ENCODE data around the gene ERVW-1. TPM values are rescaled to one million over a fixed set of nuclear protein-coding genes. Genes with fewer than 3 reads are reported as not detected.
A peak's percentile ranks its signal among the peaks of the same experiment; 100 is the strongest.
"Not testable (repeated sequence)": the region's sequence is repeated elsewhere in the genome, so short reads cannot be mapped to it uniquely, and the experiment has no call there.

ERVW-1 gene, protein sequence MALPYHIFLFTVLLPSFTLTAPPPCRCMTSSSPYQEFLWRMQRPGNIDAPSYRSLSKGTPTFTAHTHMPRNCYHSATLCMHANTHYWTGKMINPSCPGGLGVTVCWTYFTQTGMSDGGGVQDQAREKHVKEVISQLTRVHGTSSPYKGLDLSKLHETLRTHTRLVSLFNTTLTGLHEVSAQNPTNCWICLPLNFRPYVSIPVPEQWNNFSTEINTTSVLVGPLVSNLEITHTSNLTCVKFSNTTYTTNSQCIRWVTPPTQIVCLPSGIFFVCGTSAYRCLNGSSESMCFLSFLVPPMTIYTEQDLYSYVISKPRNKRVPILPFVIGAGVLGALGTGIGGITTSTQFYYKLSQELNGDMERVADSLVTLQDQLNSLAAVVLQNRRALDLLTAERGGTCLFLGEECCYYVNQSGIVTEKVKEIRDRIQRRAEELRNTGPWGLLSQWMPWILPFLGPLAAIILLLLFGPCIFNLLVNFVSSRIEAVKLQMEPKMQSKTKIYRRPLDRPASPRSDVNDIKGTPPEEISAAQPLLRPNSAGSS
- total RNA-seq (2014; rRNA removed) (not detected in 2 replicates), Bru-seq, nascent RNA (percentile 11 among the genes with signal in this experiment), BruChase-seq, experiment 1, labeled RNA remaining after a 6-hour chase (percentile 7 among the genes with signal in this experiment), BruChase-seq, experiment 2, labeled RNA remaining after a 2-hour chase (percentile 19 among the genes with signal in this experiment)
- long read RNA-seq: 0 reads

DNA sequence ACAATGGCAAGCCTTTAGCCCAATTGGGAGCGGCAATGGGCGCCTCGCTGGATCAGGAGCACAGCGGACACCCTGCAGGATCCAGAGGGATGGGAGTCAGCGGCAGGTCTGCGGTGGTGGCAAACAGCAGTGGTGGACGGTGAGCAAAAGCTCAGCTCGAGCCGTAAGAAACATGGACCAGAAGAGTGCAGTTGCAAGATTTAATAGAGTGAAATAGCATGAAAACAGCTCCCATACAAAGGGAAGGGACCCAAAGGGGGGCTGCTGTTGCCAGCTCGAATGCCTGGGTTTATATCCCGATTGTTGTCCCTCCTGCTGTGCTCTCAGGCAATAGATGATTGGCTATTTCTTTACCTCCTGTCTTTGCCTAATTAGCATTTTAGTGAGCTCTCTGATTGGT, at the start of gene ERVW-1:
Gene ERVW-1, minus strand, starts transcription at position 266 of the 400 bp plus-strand sequence. CDS start 7,565 bp downstream, outside the sequence.
- H3K4me1 ChIP-seq (ENCODE audit: insufficient read depth, low read length); H3K9me3 ChIP-seq (ENCODE audit: low read length); intact Hi-C loops (cut with micrococcal nuclease); H3K27ac ChIP-seq (ENCODE audit: low read length); POLR2A ChIA-PET (ENCODE audit: unreplicated experiment); DNase-seq; H3K4me3 ChIP-seq (ENCODE audit: low read length); H3F3A ChIP-seq (ENCODE audit: low read length, unreplicated experiment); H3K27me3 ChIP-seq (ENCODE audit: low read length); H3K4me2 ChIP-seq (ENCODE audit: low read length); H3K9me2 ChIP-seq (replicated peaks; ENCODE audit: low read length); ATAC-seq; CTCF ChIA-PET; H3K36me3 ChIP-seq (ENCODE audit: low read depth, low read length); H4K20me1 ChIP-seq (ENCODE audit: low read length); H3K79me2 ChIP-seq (ENCODE audit: low read length); H3K9ac ChIP-seq (ENCODE audit: low read length); H2AFZ ChIP-seq (ENCODE audit: low read length); BruUV-seq (replicated peaks): not testable (repeated sequence)

DNA sequence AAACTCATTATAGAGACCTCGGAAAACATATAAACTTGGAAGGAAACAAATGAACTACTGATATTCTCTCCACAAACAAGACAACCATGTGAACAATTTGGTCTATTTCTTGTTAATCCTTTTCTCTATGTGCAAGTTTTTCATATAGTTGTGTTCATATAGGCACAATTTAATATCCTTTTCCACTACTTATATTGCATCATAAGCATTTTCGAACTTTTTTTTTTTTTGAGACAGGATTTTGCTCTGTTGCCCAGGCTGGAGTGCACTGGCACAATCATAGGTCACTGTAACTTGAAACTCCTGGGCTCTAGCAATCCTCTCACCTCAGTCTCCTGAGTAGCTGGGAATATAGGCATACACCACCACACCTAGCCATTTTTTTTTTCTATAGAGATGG, 45.4 kb upstream of the ERVW-1 start:
- Histone ChIP-seq H3K4me3 (ENCODE audit: low read length) (no peak overlapping the region), H3K4me1 (ENCODE audit: insufficient read depth, low read length) (peaks cover 12% of the 10 kb centered on the region), H3K27ac (ENCODE audit: low read length) (no peak overlapping the region), H3F3A (ENCODE audit: low read length, unreplicated experiment) (no peaks in the 10 kb centered on the region), H3K79me2 (ENCODE audit: low read length) (peaks cover 34% of the 10 kb centered on the region), H3K9me2 (replicated peaks; ENCODE audit: low read length) (no peaks in the 10 kb centered on the region), H4K20me1 (ENCODE audit: low read length) (no peaks in the 10 kb centered on the region), H2AFZ (ENCODE audit: low read length) (no peak overlapping the region), H3K9me3 (ENCODE audit: low read length) (no peaks in the 10 kb centered on the region), H3K36me3 (ENCODE audit: low read depth, low read length) (no peaks in the 10 kb centered on the region), H3K27me3 (ENCODE audit: low read length) (no peaks in the 10 kb centered on the region), H3K4me2 (ENCODE audit: low read length) (no peak overlapping the region), H3K9ac (ENCODE audit: low read length) (no peak overlapping the region)
- no TSS peak for BruUV-seq (replicated peaks)
- TF ChIP-seq EZH2phosphoT487 (IDR thresholded peaks at IDR 0.05; ENCODE audit: borderline replicate concordance, low read length) (no peak), EZH2 (IDR thresholded peaks at IDR 0.05; ENCODE audit: low read length, unreplicated experiment) (no peak)
- TF ChIP-seq, protein P1, sequence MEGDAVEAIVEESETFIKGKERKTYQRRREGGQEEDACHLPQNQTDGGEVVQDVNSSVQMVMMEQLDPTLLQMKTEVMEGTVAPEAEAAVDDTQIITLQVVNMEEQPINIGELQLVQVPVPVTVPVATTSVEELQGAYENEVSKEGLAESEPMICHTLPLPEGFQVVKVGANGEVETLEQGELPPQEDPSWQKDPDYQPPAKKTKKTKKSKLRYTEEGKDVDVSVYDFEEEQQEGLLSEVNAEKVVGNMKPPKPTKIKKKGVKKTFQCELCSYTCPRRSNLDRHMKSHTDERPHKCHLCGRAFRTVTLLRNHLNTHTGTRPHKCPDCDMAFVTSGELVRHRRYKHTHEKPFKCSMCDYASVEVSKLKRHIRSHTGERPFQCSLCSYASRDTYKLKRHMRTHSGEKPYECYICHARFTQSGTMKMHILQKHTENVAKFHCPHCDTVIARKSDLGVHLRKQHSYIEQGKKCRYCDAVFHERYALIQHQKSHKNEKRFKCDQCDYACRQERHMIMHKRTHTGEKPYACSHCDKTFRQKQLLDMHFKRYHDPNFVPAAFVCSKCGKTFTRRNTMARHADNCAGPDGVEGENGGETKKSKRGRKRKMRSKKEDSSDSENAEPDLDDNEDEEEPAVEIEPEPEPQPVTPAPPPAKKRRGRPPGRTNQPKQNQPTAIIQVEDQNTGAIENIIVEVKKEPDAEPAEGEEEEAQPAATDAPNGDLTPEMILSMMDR (conservative IDR thresholded peaks at IDR 0.05; ENCODE audit: low read depth, low read length): no peak
- DNase-seq (no peak), ATAC-seq (no peak)
- CTCF ChIA-PET: no interaction called here
- intact Hi-C loops (cut with micrococcal nuclease): no loop called here
- POLR2A ChIA-PET (ENCODE audit: unreplicated experiment): no interaction called here

DNA sequence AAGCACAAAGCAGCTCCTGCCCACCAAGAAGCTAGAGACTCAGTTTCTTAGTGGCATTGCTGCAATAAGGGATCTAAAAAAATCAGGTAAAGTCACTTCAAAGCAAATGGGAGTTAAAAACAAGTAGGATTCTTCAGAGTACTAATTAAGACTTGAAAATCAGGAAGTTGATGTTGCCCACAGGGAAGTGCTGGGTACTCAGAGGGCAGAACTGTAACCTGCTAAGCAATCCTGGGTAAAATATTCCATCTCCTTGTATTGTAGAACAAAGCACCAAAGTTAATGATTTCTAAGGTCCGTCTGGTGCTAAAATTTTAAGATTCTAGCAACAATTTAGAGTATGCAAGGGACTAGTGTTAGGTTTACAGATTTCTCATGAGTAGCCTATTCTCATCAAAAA, 42.3 kb upstream of the ERVW-1 start:
- no peak for ATAC-seq
- H3K4me1 ChIP-seq (ENCODE audit: insufficient read depth, low read length): no peaks in the 10 kb centered on the region
- H3K4me3 ChIP-seq (ENCODE audit: low read length): no peak overlapping the region
- ChIA-PET POLR2A (ENCODE audit: unreplicated experiment) (no interaction called here), CTCF (no interaction called here)
- intact Hi-C loops (cut with micrococcal nuclease): no loop called here
- no peaks in the 10 kb centered on the region for H3K27me3 ChIP-seq (ENCODE audit: low read length)
- no peak overlapping the region for H3K4me2 ChIP-seq (ENCODE audit: low read length)
- H4K20me1 ChIP-seq (ENCODE audit: low read length): no peaks in the 10 kb centered on the region
- BruUV-seq (replicated peaks): no TSS peak
- H3K9ac ChIP-seq (ENCODE audit: low read length): no peak overlapping the region
- no peak overlapping the region for H2AFZ ChIP-seq (ENCODE audit: low read length)
- no peaks in the 10 kb centered on the region for H3F3A ChIP-seq (ENCODE audit: low read length, unreplicated experiment)
- peaks cover 4% of the 10 kb centered on the region for H3K79me2 ChIP-seq (ENCODE audit: low read length)
- TF ChIP-seq, protein P1 (conservative IDR thresholded peaks at IDR 0.05; ENCODE audit: low read depth, low read length): no peak
- no peak for TF ChIP-seq EZH2 (IDR thresholded peaks at IDR 0.05; ENCODE audit: low read length, unreplicated experiment)
- no peak for TF ChIP-seq EZH2phosphoT487 (IDR thresholded peaks at IDR 0.05; ENCODE audit: borderline replicate concordance, low read length)
- no peak for DNase-seq
- H3K9me3 ChIP-seq (ENCODE audit: low read length): no peaks in the 10 kb centered on the region
- no peaks in the 10 kb centered on the region for H3K9me2 ChIP-seq (replicated peaks; ENCODE audit: low read length)
- H3K27ac ChIP-seq (ENCODE audit: low read length): no peak overlapping the region
- no peaks in the 10 kb centered on the region; the same call in 1 of the 2 replicates for H3K36me3 ChIP-seq (ENCODE audit: low read depth, low read length)
